Neural progenitor cell (in vitro differentiated cells): ENCODE measurements around the gene NDUFA12.

Experiments used
- CTCF ChIP-seq: fragments of 200-600 bp; sonication (generic); IDR thresholded peaks from 2 replicates; pipeline ENCODE4 v1.5.1; 2017; ENCODE audit warnings: antibody characterized with exemption, mild to moderate bottlenecking
- EZH2phosphoT487 ChIP-seq: fragments of 200-600 bp; sonication (generic); IDR thresholded peaks from 2 replicates; pipeline ENCODE4 v1.6.1; 2017; ENCODE audit warnings: antibody characterized with exemption

- TF ChIP-seq CTCF (no peak), EZH2phosphoT487 (no peak)
Observed at GRCh38 chr12:94977766-94978468, 25.6 kb downstream of the NDUFA12 start.
